ENCODE data around the gene PRDM1.

Gene PRDM1

DNA sequence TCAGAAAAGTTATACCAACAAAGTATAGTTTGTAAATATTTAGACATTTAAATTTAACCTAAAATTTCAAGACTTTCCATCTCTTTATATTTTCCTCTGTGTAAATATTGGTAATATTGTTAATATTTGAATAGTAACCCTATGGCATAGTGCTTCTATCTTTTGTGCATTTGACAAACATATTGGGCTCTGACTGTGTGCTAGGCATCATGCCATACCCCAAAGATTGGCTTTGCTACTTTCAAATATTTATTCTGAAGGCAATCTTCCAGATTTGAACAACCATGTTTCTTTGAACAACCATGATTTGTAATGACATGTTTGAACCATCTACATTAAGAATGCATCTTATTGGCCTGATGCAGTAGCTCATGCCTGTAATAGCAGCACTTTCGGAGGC lies 15.5 kb upstream of the PRDM1 start:
- no peak for DNase-seq (ENCODE audit: low read depth)

DNA sequence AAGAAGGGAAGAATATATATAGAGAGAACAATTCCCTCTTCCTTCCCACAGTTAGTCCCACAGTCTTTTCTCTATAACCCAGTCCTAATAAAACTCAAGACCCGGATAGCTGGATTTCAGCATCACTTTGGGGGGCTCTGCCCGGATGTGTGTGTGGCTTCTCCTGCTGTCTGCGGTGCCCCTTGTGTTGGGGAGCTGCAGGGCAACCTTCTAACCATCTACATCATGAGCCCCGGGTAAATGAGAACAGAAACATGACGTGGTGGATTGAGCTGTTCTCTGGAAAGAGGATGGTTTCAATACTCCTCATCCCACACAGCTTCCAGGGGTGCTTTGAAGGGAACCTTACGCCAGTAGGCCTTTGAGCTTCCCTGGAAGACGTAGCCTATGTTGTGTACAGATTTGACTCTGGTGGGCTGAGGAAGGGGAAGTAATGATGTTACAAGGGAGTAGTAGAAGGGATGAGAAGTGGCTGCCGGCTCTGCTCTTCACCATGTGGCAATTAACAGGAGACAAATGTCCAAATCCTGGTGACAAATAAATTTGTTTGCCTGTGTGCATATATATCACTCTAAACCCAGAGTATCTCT lies 13.5 kb upstream of the PRDM1 start:
- no peak for DNase-seq (ENCODE audit: low read depth)

DNA sequence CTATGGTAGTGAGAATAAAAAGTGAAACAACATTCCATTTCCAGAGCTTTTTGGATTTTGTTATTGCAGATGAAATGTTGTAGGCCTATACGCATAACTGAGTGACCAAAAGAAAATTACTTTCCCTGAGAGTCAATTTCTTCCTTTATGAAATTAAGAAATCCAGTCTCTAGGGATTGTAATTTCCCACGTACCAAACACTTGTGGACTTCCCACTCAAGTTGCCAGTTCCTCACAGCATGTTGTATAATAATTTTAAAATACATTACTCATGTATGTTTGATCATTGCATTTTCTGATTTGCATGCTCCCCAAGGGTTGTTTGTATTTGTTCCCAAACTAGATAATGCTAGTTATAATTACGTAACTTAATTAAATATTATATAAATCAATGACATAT lies 12.0 kb upstream of the PRDM1 start:
- no peak for DNase-seq (ENCODE audit: low read depth)

DNA sequence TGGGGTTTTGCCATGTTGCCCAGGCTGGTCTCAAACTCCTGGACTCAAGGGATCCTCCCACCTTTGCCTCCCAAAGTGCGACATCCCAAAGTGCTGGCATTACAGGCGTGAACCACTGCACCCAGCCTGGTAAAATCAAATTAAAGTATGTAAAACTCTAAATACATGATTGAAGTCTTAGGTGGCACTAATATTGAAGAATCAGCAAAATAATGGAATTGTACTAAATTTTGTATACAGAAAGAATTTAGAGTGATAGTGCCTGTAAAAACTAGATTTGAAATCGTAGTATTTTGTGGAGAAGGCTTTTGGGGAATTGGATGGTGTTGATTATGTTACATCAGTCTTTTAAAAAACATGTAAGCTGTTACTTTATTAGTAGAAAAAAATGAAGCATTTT lies 10.0 kb upstream of the PRDM1 start:
- DNase-seq (ENCODE audit: low read depth), result no peak

DNA sequence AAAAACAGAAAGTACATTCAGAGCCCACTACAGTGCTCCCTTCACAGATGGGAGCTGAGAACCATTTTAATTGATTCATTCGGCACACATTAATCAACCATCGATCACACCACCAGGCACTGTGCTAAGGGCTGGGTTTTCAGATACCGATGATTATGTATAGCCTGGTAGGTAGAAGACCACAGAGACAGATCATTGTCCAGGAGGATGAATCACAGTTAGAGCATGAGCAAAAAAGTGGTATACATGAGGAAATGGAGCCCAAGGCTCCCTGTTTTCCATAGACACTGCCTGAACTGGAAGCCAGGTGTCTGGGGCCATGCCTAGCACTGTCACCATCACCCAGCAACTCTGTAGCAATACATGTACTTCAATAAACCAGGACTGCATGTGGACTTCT lies 9.0 kb upstream of the PRDM1 start:
- DNase-seq (ENCODE audit: low read depth), result no peak

DNA sequence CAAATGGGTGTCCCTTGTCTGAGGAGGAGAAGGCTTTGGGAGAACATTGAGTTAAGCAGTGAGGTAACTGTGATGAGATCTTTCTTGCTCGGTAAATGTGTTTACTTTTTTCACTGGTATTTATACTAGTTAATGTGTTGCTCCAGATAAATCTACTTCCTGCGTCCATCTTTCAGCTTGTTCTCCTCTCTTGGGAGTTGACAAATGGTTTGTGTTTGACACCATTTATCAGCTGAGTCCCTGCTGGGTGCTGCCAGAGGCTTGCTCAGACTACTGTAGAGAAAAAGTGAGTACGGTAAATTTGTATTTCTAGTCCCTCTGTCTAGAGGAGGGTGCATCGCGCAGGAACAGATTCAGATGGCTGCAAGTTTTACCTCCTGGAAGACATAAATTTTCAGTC lies 8.3 kb upstream of the PRDM1 start:
- DNase-seq (ENCODE audit: low read depth), result no peak

DNA sequence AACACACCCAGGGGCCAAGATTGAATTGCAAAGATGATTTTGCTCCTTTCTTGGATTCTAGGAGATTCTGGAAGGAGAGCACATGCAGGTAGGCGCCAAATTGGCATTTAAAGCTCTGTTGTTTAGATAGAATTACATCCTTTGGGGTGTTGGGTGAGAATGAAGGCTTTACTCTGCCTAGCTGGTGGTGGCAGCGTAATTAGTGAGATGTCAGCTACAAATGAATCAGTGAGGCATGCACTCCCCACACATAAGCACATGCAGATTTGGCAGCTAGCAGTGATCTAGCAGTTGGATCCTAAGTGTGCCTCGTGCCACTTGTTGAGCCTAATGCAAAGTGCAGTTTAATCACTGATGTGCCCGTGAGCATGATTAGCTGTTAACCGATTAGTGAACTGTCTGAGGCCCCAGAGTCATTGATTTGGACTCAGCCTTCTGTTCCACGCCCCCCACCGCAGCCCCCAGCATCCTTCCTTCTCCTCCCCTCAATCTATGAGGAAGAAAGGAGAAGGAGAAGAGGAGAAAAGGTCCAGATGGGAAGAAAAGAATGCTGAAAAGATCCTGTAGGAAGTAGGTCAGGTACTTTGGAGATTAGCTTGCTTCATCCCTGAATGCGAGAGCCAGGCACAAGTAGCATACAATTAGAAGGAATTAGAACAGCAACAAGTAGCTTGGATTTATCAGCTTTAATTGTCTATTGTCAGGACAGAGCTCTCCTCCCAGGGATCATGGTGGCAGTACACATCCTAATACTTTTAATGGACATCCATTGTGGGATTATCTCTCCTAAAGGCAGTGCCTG lies 6.0 kb upstream of the PRDM1 start:
- DNase-seq (ENCODE audit: low read depth), result no peak

DNA sequence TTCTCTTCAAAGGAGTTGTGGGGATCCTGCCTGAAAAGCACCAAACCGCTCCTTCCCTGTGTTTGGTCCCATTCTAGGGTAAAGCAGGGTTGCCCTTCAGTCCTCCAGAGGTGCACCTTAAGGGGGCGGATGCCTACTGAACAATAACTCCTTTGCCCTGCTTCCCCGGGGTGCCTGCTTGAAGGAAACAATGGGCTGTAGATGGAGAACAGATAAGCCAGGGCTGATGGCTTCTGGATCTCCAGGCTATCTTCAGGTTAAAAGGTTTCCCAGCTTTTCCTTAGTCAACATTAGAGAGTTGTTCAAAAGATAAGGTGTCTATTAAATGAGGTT lies 5.4 kb upstream of the PRDM1 start:
- DNase-seq (ENCODE audit: low read depth), result no peak

DNA sequence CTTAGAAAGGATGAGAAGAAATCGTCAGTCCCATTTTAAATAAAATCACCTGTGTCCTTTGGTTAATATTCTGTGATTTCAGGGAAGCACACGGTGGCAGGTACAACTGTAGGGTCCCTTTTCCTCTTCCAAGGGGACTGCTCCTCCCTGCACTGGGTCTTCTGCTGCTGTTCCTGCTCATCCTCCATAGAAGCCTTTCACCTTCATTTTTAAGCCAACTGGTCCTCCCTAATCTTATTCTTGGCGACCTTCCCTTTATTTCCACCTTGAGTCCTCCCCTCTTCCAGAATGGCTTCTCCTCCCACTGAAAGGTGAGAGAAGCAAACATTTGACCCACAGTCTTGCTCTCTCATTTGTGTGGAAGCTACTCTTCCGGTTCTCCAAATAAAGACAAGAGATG lies 4.4 kb upstream of the PRDM1 start:
- no peak for DNase-seq (ENCODE audit: low read depth)

DNA sequence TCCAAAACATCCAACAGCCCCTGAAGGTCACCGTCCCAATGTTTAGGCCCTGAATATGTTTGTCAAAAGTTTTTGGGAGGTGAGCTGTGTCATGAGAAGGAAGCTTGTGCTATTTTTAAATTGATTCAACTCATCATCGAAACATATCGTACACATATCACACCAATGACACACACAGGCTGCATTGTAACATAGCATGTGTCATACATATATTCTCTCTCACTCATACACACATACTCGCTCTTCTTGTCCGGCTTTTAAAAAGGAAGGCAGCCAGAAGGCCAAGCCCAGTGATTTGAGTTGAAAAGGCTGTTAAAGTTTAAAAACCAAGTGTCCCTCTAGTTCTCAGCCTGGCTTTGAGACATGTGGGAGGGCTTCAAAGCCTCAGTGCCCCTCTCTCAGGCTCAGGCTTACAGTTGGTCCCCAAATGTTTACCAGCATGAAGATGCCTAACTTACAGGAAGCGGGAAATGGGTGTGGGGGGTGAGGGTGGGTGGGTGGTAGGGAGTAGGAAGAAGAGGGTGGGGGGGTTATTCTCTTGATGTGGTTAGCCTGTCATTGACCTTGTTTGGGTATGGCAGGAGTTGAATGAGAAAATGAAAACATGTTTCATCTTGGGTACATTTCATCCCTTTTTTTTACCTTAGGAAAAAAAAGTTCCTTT lies 3.3 kb upstream of the PRDM1 start:
- DNase-seq (ENCODE audit: low read depth), result no peak

DNA sequence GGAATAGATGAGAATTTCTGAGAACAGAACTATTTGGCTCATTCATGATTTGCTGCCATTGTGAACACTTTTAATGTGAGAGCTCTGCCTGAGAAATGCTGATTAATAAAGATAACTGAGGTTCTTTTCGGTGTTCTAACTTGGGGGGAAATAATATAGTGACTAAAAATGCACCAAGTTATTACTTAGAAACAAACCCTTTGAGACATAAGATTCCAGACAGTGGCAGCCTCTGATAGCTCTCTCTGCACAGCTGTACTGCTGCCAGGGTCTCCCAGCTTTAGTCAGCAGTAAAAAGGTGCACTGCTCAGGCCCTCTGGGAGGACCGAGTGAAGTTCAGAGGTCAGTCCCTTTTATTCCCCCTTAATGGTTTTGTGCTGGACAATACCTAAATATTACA lies 2.5 kb upstream of the PRDM1 start:
- no peak for DNase-seq (ENCODE audit: low read depth)

DNA sequence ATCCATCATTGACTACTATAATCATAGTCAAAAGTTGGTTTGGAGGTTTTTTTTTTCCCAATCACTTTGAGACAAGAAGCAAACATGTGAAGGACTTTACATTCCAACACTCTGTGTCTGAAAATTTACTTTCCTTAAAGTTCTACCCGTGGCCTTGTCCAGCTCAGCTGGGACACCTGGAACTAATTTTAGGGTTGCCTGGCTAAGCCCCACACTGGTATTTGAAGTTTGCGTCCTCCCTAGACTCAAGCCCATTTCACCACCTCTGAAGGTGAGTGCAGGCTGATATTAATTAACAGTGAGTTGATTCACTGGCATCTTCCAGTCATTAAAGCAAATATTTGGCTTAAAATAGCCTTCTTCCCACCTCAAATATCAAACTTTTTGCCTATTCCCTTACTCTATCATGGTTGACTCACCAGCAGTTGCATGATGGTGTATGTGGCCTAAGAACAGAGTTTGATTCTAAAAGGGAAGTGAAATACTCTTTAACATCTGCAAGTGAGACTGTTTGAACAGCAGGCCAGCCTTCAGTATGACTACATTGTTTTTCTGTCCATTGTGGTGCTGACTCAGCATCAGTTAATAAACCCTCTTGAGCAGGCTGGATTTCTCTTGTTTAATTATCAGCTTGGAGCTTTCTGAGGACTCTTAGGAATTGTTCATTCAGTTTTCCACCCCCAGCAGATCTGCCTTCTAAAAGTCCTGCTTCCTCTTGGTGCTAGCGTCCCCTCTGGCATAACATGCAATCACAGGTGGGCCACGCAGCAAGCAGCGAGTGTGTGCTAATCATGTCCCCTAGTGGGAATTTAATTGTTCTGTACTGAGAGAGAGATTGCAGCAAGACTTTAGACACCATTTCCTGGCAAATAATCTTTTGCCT lies 1.8 kb upstream of the PRDM1 start:
- DNase-seq (ENCODE audit: low read depth), result no peak

DNA sequence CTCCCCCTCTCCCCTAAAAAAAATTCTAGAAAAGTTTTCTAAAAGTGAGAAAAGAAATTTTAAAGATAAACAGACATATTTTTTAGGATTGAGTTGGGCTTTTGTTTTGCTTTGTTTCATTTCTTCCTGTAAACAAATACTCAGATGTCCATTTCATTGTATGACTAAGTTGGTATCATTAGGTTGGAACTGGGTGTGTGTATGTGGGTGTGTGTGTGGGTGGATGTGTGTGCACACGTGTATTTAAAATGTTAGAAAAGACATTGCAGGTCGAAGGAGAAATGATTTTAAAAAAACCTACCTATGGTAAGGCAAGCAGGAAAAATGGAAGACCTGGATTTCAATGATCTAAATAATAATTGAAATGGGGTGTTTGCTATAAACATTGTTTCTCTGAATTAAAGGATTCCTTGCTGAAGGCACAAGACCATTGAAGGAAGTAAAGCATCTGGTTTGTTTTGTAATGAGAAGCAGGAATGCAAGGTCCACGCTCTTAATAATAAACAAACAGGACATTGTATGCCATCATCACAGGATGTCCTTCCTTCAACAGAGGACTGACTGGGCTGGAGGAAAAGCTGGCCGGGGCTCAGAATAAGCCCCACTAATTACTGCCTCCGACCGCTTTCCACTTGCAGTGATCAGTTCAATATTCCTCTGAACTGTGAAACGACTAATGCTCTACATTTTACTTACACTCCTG lies 996 bp upstream of the PRDM1 start:
- DNase-seq (ENCODE audit: low read depth), result no peak

DNA sequence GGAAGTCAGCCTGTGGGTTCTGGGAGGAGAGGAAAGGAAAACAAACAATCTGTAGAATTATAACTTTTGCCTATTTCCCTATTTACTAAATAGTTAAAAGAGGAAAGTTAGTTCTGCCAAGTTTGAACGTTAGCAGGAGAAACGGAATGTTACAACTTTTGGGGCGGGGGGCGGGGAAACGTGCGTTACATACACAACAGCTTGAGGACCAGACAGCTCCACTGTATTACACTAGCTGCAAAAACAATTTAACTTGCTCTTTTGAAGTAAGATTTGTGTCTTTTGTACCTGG lies 498 bp upstream of the PRDM1 start:
- no peak for DNase-seq (ENCODE audit: low read depth)

DNA sequence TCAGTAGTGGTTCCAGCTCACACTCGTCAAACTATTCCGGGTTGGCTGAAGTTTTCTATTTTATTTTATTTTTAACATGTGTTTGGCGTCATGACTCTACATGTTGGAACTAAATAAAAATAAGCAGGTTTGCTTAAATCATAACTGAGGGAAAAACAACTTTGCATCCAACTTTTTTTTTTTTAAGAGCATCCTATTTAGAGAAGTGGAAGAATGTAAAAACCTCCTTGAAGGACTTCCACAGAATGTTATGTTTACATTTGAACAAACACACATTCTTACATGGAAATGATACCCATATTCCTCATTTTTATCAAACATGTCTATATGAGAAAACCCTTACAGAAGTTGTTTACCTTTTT lies 659 bp downstream of the PRDM1 start:
- DNase-seq (ENCODE audit: low read depth), result no peak

DNA sequence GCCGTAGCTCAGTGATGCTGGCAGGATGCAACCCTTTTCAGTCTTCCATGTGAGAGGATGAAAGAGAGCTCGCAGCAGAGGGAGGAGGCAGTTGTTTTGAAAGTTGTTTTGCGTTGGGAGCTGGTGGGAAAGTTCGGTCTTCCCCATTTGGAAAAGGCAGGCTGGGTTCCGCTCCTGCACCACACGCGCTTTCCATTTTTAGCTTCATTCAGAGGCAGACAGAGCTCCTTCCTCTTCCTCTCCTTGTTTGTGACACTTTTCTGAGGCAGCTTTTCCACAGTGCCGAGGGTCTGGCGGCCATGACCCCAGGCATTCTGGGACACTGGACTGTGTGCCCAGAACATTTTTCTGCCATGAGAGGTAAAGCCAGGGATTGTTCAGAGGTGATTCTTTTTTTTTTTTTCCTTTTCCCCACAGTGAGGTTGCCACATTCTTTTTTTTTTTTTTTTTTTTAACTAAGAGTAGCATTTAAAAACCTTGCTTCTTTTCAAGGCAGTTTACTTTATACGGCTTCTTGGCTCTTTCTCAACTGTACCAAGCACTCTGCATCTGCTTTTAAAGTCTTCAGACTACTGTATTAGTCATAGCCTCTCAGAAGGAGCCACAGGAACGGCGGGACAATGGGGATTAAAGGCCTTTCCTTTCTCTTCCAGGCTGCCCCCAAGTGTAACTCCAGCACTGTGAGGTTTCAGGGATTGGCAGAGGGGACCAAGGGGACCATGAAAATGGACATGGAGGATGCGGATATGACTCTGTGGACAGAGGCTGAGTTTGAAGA lies 1.6 kb downstream of the PRDM1 start:
- DNase-seq (ENCODE audit: low read depth), result no peak

DNA sequence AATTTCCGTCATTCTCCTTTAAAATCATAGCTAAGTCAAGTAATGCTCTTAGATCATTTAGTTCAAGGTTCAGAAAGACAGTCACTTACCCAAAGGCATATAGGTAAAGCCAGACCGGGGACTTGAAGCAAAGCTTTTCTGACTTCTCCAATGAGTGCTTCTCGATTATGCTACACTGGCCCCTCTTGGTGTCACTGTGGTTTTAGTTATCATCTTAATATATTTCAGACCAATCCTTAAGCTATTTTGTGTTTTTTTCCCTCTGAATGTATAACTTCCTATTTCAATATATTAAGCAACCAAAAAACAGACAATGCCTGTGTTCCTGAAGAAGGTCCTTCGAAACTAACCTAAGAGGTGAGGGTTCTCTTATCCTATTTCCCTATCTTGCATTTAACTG lies 3.9 kb downstream of the PRDM1 start:
- DNase-seq (ENCODE audit: low read depth), result no peak

DNA sequence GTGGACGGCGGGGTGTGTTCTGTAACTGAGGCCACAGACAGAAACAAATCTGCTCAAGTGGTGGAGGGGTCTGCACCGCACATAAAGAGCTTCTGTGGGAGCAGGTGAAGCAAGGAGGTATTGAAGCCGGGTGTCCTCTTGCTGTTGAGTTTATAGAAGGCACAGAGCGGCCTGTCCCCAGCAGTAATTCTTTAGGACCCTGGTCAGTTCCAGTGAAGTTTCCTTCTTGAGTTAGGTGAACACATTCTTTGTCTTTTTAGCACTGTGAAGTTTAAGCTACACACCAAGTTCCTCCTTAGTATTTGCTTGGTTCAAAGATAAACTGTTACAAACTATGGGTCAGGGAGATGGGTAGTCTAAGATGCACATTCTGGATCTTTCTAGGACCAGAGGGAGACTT lies 6.1 kb downstream of the PRDM1 start:
- no peak for DNase-seq (ENCODE audit: low read depth)

DNA sequence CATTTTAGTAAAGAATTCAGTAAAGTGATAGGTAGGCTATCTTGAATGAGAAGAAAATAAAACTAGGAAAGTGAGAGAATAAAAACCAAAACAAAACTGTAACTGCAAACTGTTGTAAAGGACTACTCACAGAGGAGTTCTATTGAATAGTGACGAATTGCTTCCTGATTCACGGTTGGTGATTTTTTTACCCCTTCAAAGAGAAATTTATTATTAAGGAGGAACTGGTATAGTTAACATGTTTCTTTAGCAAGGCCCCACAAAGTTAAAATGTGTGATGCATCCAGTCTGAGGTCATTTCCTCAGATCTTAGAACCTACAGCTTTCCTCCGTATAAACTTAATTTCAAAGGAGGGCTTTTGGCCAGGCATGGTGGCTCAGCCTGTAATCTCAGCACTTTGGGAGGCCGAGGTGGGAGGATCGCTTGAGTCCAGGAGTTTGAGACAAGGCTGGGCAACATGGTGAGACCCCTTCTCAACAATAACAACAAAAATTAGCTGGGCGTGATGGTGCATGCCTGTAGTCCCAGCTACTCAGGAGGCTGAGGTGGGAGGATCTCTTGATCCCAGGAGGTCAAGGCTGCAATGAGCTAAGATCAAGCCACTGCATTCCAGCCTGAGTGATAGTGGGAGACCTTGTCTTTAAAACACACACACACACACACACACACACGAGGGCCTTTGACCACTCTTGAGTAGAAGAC lies 8.3 kb downstream of the PRDM1 start:
- DNase-seq (ENCODE audit: low read depth), result no peak

DNA sequence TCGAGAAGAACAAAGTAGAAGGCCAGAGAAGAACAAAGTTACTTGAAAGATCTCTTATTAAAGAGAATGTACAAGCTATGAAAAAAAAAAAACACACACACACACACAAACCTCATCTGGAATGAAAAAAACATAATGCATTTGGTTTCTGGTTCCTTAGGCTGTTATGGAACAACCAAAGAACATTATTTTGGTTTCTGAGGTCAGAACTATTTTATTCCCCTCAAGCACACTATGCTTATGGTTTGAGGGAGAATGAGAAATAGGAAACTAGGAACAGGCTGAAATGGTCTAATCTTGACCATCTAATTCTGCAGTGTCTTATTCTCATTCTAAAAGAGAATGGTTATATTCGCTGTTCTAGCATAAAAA lies 8.8 kb downstream of the PRDM1 start:
- no peak for DNase-seq (ENCODE audit: low read depth)

Measured in stimulated activated CD8-positive, alpha-beta memory T cell treated with anti-CD3 and anti-CD28 coated beads, Interleukin-7, amount 100 ng/mL, for 24 hours (primary cell).